GM18526 (cell line): ENCODE data around the gene ACOT7.

Source experiments
- POLR2A ChIP-seq: IDR thresholded peaks from 3 replicates; pipeline ENCODE4 v1.6.1; 2011; ENCODE audit not compliant: insufficient read length; ENCODE audit errors: extremely low read depth

The ACOT7 gene

DNA sequence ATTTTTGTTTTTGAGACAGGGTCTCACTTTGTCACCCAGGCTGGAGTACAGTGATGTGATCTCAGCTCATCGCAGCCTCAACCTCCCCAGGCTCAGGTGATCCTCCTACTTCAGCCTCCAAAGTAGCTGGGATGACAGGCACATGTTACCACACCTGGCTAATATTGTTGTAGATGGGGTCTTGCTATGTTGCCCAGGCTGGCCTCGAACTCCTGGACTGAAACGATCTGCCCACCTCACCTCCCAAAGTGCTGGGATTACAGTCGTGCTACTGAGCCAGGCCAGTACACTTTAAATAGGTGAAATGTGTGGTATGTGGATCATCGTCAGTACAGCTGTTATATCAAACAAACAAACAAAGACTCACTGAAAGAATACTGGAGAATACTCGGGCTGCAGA, 97.7 kb downstream of the ACOT7 start:
- no peak for TF ChIP-seq POLR2A

DNA sequence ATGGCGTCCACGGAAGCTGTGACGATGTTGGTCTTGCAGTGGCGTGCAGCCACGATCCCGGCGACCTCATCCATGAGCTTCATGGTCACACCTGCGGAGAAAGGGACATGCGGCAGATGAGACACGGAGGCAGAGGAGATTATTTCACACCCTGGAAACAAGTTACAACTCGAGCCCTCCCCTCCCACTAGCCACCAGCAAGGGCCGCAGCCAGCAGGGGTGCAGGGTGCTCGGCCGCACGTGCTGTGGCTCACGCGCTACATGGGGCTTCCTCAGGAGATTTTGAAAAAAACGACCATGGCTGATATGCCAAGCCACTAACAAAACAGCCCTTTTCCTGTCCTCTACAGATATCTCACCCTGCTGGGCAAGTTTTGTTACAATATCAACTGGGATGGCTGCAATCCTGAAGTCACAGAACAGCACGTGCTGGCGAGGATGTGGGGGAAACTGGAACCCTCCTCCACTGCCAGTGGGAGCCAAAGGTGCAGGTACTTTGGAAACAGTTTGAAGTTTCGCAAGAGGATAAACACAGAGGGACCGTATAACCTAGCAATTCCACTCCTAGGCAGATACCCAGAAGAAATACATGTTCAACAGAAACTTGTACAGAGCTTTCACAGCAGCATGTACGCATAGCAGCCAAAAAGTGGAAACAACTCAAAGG, 98.5 kb downstream of the ACOT7 start:
- no peak for TF ChIP-seq POLR2A

DNA sequence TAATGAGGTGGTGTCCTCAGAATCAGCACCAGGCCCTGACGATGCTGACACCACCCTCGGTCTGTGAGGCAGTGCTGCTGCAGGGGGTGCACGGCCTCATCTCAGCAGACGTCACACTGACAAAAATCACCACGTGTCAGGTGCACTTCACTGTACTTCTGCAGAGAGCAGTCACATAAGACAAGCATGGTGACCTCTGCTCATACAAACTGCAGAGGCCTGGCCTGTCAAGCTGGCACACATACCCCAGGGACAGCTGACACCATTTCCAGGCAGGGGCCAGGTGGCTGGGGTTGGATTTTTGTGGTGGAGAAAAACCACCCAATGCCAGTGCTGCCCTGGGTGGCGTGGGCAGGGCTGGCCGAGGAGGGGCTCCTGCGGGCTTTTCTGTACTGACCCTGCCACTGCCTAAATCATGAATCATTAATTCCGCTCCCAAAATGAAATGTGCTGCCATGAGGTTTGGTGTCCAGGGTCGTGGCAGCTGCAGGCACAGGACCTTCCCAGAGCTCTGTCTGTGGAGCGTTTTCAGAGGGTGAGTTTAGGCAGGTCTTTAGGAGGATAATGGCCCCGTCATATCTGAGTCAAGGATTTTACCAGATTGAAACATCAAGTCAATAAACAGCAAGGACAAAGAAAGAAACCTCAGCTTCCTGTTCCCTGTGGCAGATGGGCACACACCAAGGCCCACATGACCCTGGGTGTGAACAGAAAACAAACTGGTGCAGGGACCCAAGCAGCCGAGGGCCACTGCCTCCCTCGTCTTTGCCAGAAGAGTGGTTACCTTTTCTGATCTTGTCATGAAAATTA, 99.3 kb downstream of the ACOT7 start:
- TF ChIP-seq POLR2A, result no peak

DNA sequence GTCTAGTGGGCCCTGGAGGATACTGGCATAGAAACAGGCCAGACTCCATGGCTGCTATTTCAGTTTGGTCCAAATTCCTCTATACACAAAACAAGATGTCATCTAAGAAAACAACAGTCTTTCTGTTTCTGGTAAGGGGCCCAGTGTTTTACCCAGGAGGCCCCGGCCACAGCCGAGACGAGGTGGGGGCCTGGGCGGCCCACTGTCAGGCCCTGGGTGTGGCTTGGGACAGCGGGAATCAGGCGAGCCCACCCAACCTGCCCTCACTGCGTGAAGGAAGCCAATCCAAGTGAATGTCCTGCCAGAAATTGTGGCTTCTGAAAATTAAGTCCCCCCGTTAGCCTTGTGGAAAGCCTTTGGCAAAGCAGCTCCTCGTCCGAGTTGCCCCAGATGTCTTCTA, 101.5 kb downstream of the ACOT7 start:
- TF ChIP-seq POLR2A, result no peak

DNA sequence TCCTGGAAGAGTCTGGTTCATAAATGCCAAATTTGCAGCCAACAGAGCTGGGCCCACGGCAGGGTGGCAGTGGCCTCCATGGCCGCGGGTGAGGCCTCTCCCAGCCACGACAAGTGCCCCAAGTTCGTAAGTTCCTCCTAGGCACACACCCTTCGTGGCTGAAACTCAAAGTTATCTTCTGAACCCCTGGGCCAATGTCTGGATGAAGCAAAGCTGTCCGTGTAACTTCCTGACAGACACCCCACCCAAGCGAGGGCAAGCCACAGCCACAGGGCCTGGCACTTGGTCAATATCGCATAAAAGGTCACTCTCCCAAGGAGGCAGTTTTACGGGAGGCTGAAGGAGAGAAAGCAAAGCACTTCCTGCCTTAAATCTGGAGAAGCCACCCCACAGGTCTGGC, 104.9 kb downstream of the ACOT7 start:
- no peak for TF ChIP-seq POLR2A

DNA sequence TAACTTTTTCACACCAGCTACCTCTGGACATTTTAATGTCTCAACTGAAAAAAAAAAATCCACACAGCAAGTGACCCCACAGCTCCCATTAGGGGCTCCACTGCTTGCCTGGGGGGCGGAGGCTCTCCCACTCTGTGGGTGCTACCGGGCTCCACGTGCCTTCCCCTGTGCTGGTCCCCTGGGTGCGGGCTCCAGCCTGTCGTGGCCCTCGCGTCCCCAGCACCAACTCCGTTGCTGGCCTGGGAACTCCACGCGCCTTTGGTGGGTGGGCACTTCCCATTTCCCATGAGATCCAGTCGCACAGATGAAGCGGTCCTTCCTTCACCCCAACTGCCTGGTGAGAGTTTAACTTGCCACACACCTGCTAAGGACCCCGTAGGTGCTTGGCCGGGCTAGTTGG, 105.5 kb downstream of the ACOT7 start:
- no peak for TF ChIP-seq POLR2A

DNA sequence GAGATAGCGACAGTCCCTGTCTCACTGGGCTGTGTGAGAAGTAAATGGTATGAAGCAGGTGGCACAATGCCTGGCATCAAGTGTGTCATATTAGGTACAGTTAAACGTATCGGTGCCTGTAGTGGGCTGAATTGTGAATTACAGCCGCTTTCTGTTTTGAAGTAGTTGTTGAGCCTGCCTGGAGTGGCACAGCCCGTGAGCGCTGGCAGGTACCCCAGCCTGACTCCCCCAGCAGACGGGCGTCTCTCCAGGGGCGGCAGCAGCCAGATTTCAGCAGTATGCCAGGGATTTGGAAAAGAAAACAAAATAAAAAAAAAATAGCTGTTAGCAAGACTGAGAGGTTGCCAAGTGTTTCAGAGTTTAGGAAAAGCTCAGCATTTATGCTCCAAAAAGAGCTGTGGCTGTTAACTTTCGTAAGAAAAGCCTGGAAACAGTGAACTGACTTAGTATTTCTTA, 106.1 kb downstream of the ACOT7 start:
- no peak for TF ChIP-seq POLR2A

DNA sequence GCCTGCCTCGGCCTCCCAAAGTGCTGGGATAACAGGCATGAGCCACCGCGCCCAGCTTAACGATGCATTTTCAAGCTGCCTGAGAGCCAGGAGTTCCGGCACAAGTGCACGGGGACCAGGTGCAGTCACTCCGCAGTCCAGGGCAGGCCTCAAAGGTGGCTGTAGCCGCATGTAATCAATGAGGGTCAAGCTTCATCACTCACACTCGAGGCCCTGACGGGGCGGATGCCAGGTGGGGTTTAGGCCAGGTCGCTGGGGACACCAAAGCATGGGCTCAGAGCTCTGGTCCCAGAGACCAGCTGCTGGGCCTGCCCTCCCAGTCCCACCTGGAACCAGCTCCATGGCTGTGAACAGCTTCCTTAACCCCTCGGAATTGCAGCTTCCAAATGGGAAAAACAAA, 106.5 kb downstream of the ACOT7 start:
- TF ChIP-seq POLR2A, result no peak

DNA sequence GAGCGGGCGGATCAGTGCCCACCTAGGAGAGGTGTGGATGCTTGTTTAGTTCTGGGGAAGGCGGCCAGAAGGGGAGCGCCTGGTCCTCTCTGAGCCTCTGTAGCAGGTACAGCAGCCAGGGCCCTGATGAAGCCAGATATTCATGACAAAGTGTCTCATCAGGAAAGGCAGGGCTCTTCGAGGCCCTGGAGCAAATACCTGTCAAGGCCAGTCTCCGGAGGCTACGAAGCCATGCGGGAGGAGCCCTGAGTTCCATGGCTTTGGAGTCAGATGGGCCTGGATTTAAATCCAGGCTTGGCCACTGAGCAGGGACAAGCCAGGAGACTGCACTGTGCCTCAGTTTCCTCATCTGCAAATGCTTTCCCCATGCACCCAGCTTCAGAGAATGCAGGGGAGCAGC, 107.3 kb downstream of the ACOT7 start:
- no peak for TF ChIP-seq POLR2A

DNA sequence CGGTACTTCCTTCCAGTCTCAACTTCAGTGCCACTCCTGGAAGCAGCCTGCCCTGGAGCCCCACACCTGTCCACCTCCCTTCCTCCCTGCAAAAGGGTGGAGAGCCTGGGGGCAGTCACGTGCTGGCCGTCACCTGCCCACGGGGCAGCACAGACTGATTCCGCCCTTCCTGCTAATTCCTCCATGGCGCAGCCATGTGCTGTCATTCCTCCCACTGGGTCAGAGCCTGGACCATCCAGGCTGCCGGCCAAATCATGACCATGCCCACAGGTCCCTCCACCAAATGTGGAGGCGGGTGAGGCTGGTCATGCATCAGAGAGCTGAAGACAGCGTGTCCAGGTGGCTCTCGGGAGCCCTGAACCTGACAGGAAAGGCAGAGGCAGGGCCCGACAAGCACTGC, 108.2 kb downstream of the ACOT7 start:
- no peak for TF ChIP-seq POLR2A

DNA sequence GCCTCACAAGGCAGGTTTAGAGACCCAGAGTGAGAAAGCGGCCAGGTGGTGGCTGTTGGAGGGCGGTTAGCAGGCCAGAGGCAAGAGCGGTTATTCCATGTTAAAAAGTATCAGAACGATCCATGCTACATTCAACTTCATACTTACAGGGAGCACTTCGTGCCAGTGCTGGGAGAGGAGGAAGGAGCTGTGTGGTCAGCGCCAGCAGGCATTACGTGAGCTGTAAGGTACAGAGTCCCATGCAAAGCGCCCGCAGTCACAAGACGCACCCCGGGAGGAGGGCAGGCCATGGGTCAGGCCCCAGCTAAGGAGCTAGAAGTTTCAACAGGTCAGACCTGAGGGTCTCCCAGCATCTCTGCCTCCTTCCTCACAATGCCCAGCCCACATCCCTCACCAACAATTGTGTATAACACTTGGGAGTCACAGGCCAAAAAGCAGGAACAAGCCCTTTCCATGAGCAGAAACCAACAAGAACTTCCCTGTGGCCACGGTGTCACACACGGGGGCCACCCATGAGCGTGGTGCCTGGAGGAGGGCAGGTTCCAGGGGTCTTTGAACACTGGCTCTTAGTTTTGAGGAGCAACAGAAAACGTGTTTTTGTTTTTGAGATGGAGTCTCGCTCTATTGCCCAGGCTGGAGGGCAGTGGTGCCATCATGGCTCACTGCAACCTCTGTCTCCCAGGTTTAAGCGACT, 110.8 kb downstream of the ACOT7 start:
- no peak for TF ChIP-seq POLR2A

DNA sequence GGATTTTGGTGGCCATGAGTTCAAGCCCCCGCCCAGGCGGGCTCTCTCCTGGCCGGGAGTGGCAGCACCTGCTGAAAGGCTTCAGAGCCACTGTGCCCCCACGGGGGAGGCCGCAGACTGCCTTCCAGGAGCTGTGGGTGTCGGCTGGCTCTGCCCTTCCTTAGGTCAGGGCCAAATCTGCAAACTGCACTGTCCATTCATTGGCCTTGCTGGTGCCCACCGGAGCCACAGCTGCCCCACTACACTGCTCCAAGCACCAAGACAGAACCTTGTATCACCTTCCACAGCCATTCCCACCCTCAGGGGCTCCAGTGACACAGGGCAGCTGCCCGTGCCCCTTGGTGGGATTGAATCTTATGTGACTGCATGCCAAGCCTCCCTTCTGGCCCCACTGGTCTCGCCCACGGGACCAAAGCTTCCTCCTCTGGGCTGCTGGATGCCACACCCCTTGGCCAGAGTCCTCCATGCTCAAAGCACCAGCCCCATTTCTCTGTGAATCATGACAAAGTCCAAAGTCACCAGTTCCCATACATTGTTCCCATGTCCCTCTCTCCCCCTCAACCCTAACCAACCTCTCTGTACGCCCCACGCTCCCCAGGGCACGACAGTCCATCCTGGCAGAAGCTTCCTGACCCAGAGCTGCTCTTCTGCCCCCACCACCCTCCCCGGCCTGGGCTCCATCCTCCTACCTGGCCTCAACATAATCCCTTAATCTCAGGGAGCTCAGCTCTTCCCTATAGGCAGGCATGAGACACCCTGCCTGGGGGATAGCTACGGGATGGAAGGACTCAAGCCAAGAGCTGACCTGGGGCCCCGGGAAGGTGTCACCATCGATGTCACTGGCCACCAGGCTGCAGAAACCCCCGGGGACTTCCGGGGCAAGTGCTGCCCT, 111.8 kb downstream of the ACOT7 start:
- no peak for TF ChIP-seq POLR2A

DNA sequence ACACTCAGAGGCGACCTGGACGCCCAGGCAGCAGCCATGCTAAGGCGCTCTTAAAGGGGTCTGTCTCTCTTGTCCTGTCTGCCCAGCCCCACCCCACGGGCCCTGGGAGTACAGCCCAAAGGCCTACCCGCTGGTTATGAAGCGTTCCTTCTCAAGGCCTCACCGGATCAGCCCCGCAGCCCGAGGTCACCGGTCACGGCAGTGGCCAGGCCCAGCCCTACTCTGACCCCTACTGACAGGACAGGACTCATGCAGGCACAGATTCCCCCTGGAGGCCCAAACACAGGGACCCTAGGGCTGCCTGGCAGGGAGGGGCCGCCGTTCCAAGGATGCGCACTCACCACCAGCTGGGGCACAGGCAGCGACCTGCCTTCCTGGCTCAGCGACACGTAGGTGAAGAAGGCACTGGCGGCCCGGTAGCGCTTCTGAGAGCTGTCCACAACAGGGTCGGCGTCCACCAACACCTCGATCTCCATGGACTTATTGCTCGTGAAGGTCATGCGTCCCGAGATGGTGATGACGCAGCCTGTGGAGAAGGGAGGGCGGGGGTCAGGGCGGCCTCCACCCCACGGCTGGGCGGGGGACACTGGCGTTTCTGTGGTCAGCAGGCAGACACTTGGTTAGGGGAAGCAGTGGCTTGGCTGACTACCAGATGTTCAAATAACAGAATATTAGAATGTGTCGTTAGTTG, 112.7 kb downstream of the ACOT7 start:
- no peak for TF ChIP-seq POLR2A

DNA sequence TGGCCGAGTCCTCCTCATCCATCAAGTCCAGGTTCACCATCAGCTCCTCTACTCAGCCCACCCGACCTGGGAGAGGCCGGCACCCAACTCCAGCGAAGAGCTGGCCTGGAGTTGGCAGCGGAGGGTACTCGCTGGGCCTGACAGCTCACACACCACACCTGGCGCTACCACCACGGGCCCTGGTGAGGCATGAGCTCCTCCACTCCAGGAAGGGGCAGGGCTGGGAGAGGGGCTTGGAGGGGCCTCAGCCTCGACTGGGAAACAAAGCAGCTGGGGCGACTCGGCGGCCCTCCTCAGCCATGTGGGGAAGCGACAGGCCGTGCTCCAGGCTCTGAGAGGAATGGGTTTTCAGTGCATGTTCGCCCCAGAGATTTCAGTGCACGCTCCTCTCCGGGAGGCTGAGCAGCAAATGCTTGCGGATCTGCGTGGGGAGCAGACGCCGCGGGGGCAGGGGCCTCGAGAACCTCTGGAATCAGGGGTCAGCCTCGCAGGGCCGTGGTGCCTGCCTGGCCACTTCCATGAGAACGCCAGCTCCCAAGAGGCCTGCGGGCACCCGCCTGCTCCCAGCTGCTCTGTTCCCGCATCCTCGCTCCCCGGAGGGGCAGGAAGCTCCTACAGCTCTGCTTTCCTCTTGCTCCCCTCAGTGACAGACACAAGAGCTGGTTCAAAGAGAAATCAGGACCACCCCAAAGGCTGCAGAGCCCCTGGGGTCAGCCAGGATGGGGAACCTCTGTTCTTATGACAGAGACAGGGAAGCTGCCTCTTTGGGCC, 113.8 kb downstream of the ACOT7 start:
- no peak for TF ChIP-seq POLR2A
